HG03378 (cell line): ENCODE measurements around the gene FOSB.

Experiments
- ATAC-seq: cut with Tn5 transposase; IDR thresholded peaks from one replicate; pipeline ENCODE4 v1.9.1; 2021; ENCODE audit warnings: mild to moderate bottlenecking, moderate library complexity; ENCODE audit not compliant: unreplicated experiment

The FOSB gene

GRCh38 chr19:45442408-45442777, 25.4 kb upstream of the FOSB start:
- no peak for ATAC-seq

- ATAC-seq = no peak
Observed at GRCh38 chr19:45442778-45443461, 24.9 kb upstream of the FOSB start.

- ATAC-seq = no peak
Observed at GRCh38 chr19:45443462-45444317, 24.1 kb upstream of the FOSB start.

GRCh38 chr19:45444318-45445041, 23.3 kb upstream of the FOSB start:
- ATAC-seq = no peak

GRCh38 chr19:45445139-45445538, 22.7 kb upstream of the FOSB start:
- ATAC-seq = no peak

GRCh38 chr19:45446295-45446694, 21.5 kb upstream of the FOSB start:
- no peak for ATAC-seq

- ATAC-seq = no peak
Observed at GRCh38 chr19:45446944-45447343, 20.9 kb upstream of the FOSB start.

GRCh38 chr19:45448425-45448756, 19.4 kb upstream of the FOSB start:
- ATAC-seq = no peak

- ATAC-seq = no peak
Observed at GRCh38 chr19:45448887-45449299, 18.9 kb upstream of the FOSB start.

- ATAC-seq = no peak
Observed at GRCh38 chr19:45450012-45450333, 17.8 kb upstream of the FOSB start.

- no peak for ATAC-seq
Observed at GRCh38 chr19:45451131-45451849, 16.5 kb upstream of the FOSB start.

- ATAC-seq = no peak
Observed at GRCh38 chr19:45451850-45452387, 15.9 kb upstream of the FOSB start.

- ATAC-seq = no peak
Observed at GRCh38 chr19:45455707-45456499, 11.9 kb upstream of the FOSB start.

GRCh38 chr19:45456500-45456815, 11.3 kb upstream of the FOSB start:
- ATAC-seq = no peak

GRCh38 chr19:45457776-45458175, 10.0 kb upstream of the FOSB start:
- no peak for ATAC-seq

- ATAC-seq = no peak
Observed at GRCh38 chr19:45460807-45461347, 6.9 kb upstream of the FOSB start.

GRCh38 chr19:45462174-45462573, 5.6 kb upstream of the FOSB start:
- no peak for ATAC-seq

GRCh38 chr19:45463241-45463640, 4.6 kb upstream of the FOSB start:
- no peak for ATAC-seq

GRCh38 chr19:45464274-45464673, 3.5 kb upstream of the FOSB start:
- no peak for ATAC-seq

GRCh38 chr19:45464852-45465441, 2.8 kb upstream of the FOSB start:
- ATAC-seq = no peak
